Bronchial epithelial cell (primary cell): ENCODE results near the gene RPL10A. TPM values are rescaled to one million over a fixed set of nuclear protein-coding genes. Genes with fewer than 3 reads are reported as not detected.

Experiments
- DNase-seq: peaks from one replicate; pipeline ENCODE4 v3.0.0-alpha.2; 2010; ENCODE audit warnings: low read depth
- FAIRE-seq: peaks from 2 replicates; lab custom pipeline; 2011; peaks lifted over from hg19 to GRCh38; lab: Jason Lieb, UNC
- H3K27me3 ChIP-seq: 2 replicates; pipeline ENCODE4 v1.5.1; 2011; ENCODE audit warnings: low read length; ENCODE audit not compliant: control insufficient read depth, insufficient read depth
- H3K36me3 ChIP-seq: 2 replicates; pipeline ENCODE4 v1.5.1; 2011; ENCODE audit warnings: low read length; ENCODE audit not compliant: control insufficient read depth, insufficient read depth
- H3K4me3 ChIP-seq: 2 replicates; pipeline ENCODE4 v1.5.1; 2011; ENCODE audit warnings: mild to moderate bottlenecking, low read depth, low read length, control low read depth
- total RNA-seq: library from RNA; depleted of rRNA; stranded (reverse); fragments of >200 nt; gene quantifications from 2 replicates; pipeline ENCODE4 v1.2.1, GENCODE V29; 2014
- TF ChIP-seq, protein P1 (sequence below): IDR thresholded peaks from 2 replicates; pipeline ENCODE4 v1.5.1; 2011; ENCODE audit warnings: mild to moderate bottlenecking, moderate library complexity, low read length, control low read depth, inconsistent platforms; ENCODE audit not compliant: insufficient read depth, severe bottlenecking

Gene RPL10A
- total RNA-seq, 1 donor from 2014 or later, result 1,892 TPM

DNA sequence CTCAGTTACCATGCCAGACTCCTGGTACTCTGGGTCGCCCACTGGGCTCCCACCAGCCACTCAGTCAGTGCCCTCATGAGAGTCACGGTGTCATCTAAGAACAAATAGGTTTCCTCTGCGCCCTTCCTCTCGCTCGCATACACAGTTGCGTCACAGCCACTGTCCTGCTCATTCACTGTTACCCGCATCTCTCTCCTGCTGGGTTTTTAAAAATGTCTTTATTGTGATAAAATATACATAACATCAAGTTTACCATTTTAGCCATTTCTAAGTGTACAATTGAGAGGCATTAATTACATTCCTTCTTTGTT is 24.7 kb downstream of the RPL10A start:
- Histone ChIP-seq H3K27me3 (no peaks in the 10 kb centered on the region), H3K36me3 (peaks cover 1% of the 10 kb centered on the region), H3K4me3 (no peak overlapping the region)
- TF ChIP-seq, protein P1, sequence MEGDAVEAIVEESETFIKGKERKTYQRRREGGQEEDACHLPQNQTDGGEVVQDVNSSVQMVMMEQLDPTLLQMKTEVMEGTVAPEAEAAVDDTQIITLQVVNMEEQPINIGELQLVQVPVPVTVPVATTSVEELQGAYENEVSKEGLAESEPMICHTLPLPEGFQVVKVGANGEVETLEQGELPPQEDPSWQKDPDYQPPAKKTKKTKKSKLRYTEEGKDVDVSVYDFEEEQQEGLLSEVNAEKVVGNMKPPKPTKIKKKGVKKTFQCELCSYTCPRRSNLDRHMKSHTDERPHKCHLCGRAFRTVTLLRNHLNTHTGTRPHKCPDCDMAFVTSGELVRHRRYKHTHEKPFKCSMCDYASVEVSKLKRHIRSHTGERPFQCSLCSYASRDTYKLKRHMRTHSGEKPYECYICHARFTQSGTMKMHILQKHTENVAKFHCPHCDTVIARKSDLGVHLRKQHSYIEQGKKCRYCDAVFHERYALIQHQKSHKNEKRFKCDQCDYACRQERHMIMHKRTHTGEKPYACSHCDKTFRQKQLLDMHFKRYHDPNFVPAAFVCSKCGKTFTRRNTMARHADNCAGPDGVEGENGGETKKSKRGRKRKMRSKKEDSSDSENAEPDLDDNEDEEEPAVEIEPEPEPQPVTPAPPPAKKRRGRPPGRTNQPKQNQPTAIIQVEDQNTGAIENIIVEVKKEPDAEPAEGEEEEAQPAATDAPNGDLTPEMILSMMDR, result no peak
- FAIRE-seq (no peak), DNase-seq (no peak)

GRCh38 chr6:35493307-35493983 is 25.2 kb downstream of the RPL10A start:
- DNase-seq (no peak), FAIRE-seq (no peak)
- TF ChIP-seq, protein P1, result no peak
- peaks cover 1% of the 10 kb centered on the region for H3K36me3 ChIP-seq
- no peaks in the 10 kb centered on the region for H3K27me3 ChIP-seq
- H3K4me3 ChIP-seq, result no peak overlapping the region

GRCh38 chr6:35494161-35494563 is 26.0 kb downstream of the RPL10A start:
- FAIRE-seq, result no peak
- Histone ChIP-seq H3K4me3 (no peak overlapping the region), H3K36me3 (peaks cover 1% of the 10 kb centered on the region), H3K27me3 (no peaks in the 10 kb centered on the region)
- TF ChIP-seq, protein P1, result no peak
- no peak for DNase-seq

DNA sequence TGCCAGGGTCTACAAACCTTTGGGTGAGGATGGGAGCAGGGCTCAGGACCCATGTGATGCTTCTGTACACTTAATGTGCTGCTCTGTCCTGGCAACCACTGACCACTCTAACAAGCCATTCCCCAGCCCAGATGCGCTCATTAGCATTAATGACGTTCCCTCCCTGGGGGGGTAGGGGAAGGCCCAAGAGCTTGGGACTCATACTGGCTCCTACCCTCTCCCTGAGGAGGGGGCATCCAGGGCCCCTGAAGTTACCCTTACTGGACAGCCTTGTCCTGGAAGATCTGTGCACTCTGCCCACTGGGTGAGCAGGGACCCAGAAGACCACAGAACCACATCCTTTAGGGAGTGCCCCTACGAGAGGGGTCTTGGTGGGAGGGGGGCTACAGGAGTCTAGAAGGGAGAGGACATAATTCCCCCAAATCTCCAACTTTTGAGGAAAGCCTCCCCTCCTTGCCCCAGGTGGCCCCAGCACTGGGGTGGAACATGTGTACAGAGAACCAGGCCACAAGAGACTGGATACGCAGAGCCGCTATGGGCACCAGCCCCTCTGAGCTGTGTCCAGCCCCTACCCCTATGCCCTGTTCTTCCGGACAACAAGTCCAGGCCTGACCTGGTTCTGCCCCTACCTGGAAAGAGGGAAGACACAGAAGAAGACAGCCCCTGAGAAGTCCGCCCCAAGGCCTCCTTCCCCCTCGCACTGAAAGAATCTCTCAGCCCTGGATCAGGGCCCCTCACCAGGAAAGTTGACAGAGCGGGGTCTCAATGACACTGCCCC is 27.2 kb downstream of the RPL10A start:
- H3K4me3 ChIP-seq, result peak overlapping the region; percentile 56
- peak; percentile 30 for DNase-seq
- H3K27me3 ChIP-seq, result no peaks in the 10 kb centered on the region
- H3K36me3 ChIP-seq, result peaks cover 1% of the 10 kb centered on the region
- FAIRE-seq, result no peak
- TF ChIP-seq, protein P1, result no peak

GRCh38 chr6:35496036-35496840 is 28.0 kb downstream of the RPL10A start:
- TF ChIP-seq, protein P1, result no peak
- peak overlapping the region; percentile 56 for H3K4me3 ChIP-seq
- peaks cover 1% of the 10 kb centered on the region for H3K36me3 ChIP-seq
- FAIRE-seq (no peak), DNase-seq (no peak)
- H3K27me3 ChIP-seq, result no peaks in the 10 kb centered on the region
